Subcutaneous adipose tissue (tissue), 4 donors: ENCODE data around the gene RNFT1. TPM values are rescaled to one million over a fixed set of nuclear protein-coding genes. Genes with fewer than 3 reads are reported as not detected.
A peak's percentile ranks its signal among the peaks of the same experiment; 100 is the strongest.

Source experiments
- small RNA-seq: library from RNA; depleted of rRNA; stranded (forward); fragments of <200 nt; gene quantifications from one replicate; pipeline ENCODE3, GENCODE V24; 2016
- total RNA-seq, 4 donors: library from RNA; depleted of rRNA; stranded (reverse); fragments of >200 nt; gene quantifications; one replicate each; pipeline ENCODE4 v1.1.0, GENCODE V29; 2016
- TF ChIP-seq, protein P1 (sequence below): fragments of 450-650 bp; IDR thresholded peaks from one replicate; pipeline ENCODE4 v1.5.1; 2016; ENCODE audit warnings: low read depth, mild to moderate bottlenecking, control low read depth, antibody characterized with exemption, moderate library complexity

Gene RNFT1
- total RNA-seq, 4 donors from 2014 or later: 27.1 to 52.5 (median 35.1) TPM

DNA sequence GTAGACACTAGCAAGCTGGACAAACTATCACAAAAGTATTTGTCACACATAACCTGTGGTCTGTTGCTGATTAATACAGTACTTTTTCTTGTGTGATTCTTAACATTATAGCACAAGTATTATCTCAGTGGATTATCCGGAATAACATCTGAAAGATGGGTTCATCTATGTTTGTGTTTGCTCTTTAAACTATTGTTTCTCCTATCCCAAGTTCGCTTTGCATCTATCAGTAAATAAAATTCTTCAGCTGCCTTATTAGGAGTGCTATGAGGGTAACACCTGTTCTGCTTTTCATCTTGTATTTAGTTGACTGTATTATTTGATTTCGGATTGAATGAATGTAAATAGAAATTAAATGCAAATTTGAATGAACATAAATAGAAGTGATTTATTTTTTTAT is 14.5 kb downstream of the RNFT1 start:
- TF ChIP-seq, protein P1, sequence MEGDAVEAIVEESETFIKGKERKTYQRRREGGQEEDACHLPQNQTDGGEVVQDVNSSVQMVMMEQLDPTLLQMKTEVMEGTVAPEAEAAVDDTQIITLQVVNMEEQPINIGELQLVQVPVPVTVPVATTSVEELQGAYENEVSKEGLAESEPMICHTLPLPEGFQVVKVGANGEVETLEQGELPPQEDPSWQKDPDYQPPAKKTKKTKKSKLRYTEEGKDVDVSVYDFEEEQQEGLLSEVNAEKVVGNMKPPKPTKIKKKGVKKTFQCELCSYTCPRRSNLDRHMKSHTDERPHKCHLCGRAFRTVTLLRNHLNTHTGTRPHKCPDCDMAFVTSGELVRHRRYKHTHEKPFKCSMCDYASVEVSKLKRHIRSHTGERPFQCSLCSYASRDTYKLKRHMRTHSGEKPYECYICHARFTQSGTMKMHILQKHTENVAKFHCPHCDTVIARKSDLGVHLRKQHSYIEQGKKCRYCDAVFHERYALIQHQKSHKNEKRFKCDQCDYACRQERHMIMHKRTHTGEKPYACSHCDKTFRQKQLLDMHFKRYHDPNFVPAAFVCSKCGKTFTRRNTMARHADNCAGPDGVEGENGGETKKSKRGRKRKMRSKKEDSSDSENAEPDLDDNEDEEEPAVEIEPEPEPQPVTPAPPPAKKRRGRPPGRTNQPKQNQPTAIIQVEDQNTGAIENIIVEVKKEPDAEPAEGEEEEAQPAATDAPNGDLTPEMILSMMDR: no peak

GRCh38 chr17:59941131-59941530 is 23.4 kb downstream of the RNFT1 start:
- TF ChIP-seq, protein P1: no peak

GRCh38 chr17:59920637-59921036 is 43.9 kb downstream of the RNFT1 start:
- TF ChIP-seq, protein P1: peak; percentile 53

GRCh38 chr17:59916446-59916845 is 48.1 kb downstream of the RNFT1 start:
- TF ChIP-seq, protein P1: no peak

- TF ChIP-seq, protein P1: no peak
Measured at GRCh38 chr17:59914274-59914854, 50.2 kb downstream of the RNFT1 start.

- TF ChIP-seq, protein P1: no peak
Measured at GRCh38 chr17:59907467-59907866, 57.1 kb downstream of the RNFT1 start.

DNA sequence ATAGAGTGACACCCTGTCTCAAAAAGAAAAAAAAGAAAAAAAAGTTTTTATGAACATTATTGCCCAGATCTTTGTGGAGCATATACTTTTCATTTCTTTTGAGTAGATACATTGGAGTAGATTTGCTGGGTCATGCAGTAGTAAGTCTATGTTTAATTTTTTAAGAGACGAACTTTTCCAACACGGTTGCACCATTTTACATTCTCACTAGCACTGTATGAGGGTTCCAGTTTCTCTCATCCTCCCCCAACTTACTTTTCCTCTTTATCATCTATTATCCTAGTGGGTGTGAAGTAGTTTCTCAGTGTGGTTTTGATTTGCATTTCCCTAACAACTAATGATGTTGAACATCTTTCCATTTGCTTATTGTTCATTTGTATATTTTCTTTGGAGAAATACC is 61.1 kb downstream of the RNFT1 start:
- TF ChIP-seq, protein P1: no peak

Small RNA genes within 50 kb of the gene (small RNA-seq; reads per million reads assigned to genes)
- not detected for gene RPS29P21

Other genes starting within 250 kb of the RNFT1 start
- gene TUBD1, start 71.8 kb downstream of the RNFT1 start, total RNA-seq: 10 to 100 TPM in 2 of 4 donors, 1 to 10 TPM in 2; 5.5 to 13.4 (median 9.7) TPM
- gene RPS6KB1, start 71.6 kb downstream of the RNFT1 start, total RNA-seq: 10 to 100 TPM; 26.5 to 45.5 (median 35.0) TPM
- gene HEATR6, start 114.2 kb upstream of the RNFT1 start, total RNA-seq: 10 to 100 TPM in 3 of 4 donors, 1 to 10 TPM in 1; 8.6 to 20.3 (median 12.4) TPM
- 10 to 100 TPM; 10.1 to 84.4 (median 29.3) TPM for gene CA4, start 185.2 kb upstream of the RNFT1 start, total RNA-seq